Activated naive CD8-positive, alpha-beta T cell treated with anti-CD3 and anti-CD28 coated beads for 36 hours (primary cell): ENCODE results near the gene CRYBB1. TPM values are rescaled to one million over a fixed set of nuclear protein-coding genes. Genes with fewer than 3 reads are reported as not detected.
A peak's percentile ranks its signal among the peaks of the same experiment; 100 is the strongest.

Experiments used
- DNase-seq: peaks from one replicate; pipeline ENCODE4 v3.0.0; 2021
- H3K27ac Mint-ChIP-seq: one replicate; pipeline ENCODE4 v1.8.0; 2022; ENCODE audit warnings: mild to moderate bottlenecking, moderate library complexity, mixed read lengths
- H3K27me3 Mint-ChIP-seq: one replicate; pipeline ENCODE4 v1.8.0; 2022; ENCODE audit warnings: mild to moderate bottlenecking, mixed read lengths
- H3K36me3 Mint-ChIP-seq: one replicate; pipeline ENCODE4 v1.8.0; 2021; ENCODE audit warnings: mild to moderate bottlenecking, mixed read lengths
- H3K4me1 Mint-ChIP-seq: one replicate; pipeline ENCODE4 v1.8.0; 2021; ENCODE audit warnings: mixed read lengths
- H3K4me3 Mint-ChIP-seq: one replicate; pipeline ENCODE4 v1.8.0; 2022; ENCODE audit warnings: mild to moderate bottlenecking, moderate library complexity, mixed read lengths
- H3K9me3 Mint-ChIP-seq: one replicate; pipeline ENCODE4 v1.8.0; 2022; ENCODE audit warnings: mixed read lengths
- total RNA-seq, 2 experiments: library from RNA; stranded (reverse); gene quantifications; one replicate each; pipeline ENCODE4 v1.2.3, GENCODE V29; 2021

The CRYBB1 gene
- total RNA-seq, 2 experiments from 2014 or later: not detected

DNA sequence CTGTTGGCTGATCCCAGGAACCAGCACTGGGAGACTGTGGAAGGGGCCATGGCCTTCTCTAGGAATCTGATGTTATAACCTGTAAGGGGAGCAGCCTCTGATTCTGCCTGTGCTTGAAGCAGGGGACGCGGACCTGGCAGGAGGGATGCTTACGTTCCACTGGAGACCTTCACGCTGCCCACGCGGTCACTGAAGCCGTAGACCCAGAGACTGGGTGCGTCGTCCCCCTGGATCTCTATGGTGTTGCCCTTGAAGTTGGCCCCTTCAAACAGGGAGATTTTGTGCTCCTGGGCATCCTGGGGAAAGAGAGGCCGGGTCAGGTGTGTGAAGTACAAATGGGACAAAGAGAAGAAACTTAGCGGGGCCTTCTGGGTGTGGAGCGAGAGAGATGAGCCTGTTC lies 16.1 kb downstream of the CRYBB1 start:
- DNase-seq: no peak
- Mint-ChIP-seq H3K4me3 (no peak overlapping the region), H3K36me3 (peaks cover 2% of the 10 kb centered on the region), H3K27ac (no peak overlapping the region), H3K27me3 (no peaks in the 10 kb centered on the region), H3K9me3 (no peaks in the 10 kb centered on the region), H3K4me1 (peaks cover 25% of the 10 kb centered on the region)

- Mint-ChIP-seq H3K36me3 (peaks cover 2% of the 10 kb centered on the region), H3K4me1 (peaks cover 35% of the 10 kb centered on the region), H3K4me3 (no peak overlapping the region), H3K9me3 (no peaks in the 10 kb centered on the region), H3K27ac (no peak overlapping the region), H3K27me3 (no peaks in the 10 kb centered on the region)
- DNase-seq: no peak
Measured at GRCh38 chr22:26599505-26599904, 18.3 kb downstream of the CRYBB1 start.

- H3K36me3 Mint-ChIP-seq: peaks cover 2% of the 10 kb centered on the region
- H3K27ac Mint-ChIP-seq: no peak overlapping the region
- peaks cover 54% of the 10 kb centered on the region for H3K4me1 Mint-ChIP-seq
- DNase-seq: no peak
- H3K4me3 Mint-ChIP-seq: no peak overlapping the region
- no peaks in the 10 kb centered on the region for H3K27me3 Mint-ChIP-seq
- H3K9me3 Mint-ChIP-seq: no peaks in the 10 kb centered on the region
Measured at GRCh38 chr22:26597480-26597879, 20.3 kb downstream of the CRYBB1 start.

DNA sequence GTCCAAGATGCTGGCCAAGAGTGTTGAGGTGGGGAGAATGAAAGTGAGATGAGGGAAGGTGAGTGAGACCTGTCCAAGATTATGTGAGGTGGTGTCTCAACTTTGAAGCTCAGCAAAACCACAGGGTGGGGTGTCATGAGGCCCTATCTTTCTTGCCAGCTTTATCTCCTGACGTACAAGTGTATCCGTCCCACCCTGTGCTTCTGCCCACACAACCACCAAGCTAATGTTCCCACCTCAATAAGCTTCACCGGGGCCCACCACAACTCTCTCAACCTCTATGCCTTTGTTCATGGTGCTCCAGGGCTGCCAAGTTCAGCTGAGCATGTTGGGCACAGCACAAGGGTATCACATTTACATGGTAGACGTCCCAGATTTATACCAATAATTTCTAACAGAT lies 20.8 kb downstream of the CRYBB1 start:
- Mint-ChIP-seq H3K9me3 (no peaks in the 10 kb centered on the region), H3K4me3 (no peak overlapping the region), H3K27ac (peak overlapping the region; percentile 73), H3K27me3 (no peaks in the 10 kb centered on the region), H3K4me1 (peaks cover 59% of the 10 kb centered on the region), H3K36me3 (peaks cover 2% of the 10 kb centered on the region)
- DNase-seq: peak; percentile 51

DNA sequence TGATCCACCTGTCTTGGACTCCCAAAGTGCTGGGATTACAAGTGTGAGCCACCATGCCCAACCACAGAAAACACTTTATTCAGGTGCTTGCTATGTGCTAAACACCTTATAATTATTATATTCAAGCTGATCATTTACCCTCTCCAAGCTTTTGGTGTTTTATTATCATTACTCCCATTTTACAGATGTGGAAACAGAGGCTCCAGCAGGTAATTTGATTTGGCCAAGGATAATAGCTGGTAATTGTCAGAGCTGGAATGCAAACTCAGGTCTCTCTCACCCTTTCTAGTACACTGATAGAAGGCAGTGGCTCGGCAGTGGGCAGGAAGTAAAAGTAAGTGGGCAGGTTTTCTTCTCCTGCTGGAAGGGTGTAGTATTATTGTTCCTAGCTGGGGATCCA lies 24.1 kb downstream of the CRYBB1 start:
- Mint-ChIP-seq H3K27ac (no peak overlapping the region), H3K36me3 (peaks cover 4% of the 10 kb centered on the region), H3K9me3 (no peaks in the 10 kb centered on the region), H3K4me1 (peaks cover 67% of the 10 kb centered on the region), H3K4me3 (no peak overlapping the region), H3K27me3 (no peaks in the 10 kb centered on the region)
- no peak for DNase-seq

DNA sequence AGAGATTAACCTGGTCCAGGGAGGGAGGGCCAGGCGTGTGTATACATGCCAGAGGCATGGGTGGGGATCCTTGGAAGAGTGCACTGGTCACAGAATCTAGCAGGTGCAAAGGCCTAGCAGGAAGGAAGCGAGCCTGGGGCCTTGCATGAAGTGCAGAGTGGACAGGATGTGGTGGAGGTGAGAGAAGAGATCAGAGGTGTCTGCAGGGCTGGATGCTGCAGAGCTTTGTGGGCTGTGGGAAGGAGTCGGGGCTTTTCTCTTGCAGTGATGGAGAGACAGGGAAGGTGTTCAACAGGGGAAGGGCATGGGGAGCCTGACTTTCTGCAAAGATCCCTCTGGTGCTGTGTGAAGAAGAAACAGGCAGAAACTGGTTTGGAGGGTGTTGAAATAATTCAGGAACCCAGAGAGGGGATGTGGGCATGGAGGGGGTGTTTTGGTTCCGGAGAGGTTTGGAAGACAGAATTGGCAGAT lies 25.4 kb downstream of the CRYBB1 start:
- peak overlapping the region; percentile 1 for H3K4me3 Mint-ChIP-seq
- peaks cover 68% of the 10 kb centered on the region for H3K4me1 Mint-ChIP-seq
- peaks cover 7% of the 10 kb centered on the region for H3K9me3 Mint-ChIP-seq
- DNase-seq: peak; percentile 61
- no peaks in the 10 kb centered on the region for H3K27me3 Mint-ChIP-seq
- peaks cover 13% of the 10 kb centered on the region for H3K36me3 Mint-ChIP-seq
- peak overlapping the region; percentile 25 for H3K27ac Mint-ChIP-seq

DNA sequence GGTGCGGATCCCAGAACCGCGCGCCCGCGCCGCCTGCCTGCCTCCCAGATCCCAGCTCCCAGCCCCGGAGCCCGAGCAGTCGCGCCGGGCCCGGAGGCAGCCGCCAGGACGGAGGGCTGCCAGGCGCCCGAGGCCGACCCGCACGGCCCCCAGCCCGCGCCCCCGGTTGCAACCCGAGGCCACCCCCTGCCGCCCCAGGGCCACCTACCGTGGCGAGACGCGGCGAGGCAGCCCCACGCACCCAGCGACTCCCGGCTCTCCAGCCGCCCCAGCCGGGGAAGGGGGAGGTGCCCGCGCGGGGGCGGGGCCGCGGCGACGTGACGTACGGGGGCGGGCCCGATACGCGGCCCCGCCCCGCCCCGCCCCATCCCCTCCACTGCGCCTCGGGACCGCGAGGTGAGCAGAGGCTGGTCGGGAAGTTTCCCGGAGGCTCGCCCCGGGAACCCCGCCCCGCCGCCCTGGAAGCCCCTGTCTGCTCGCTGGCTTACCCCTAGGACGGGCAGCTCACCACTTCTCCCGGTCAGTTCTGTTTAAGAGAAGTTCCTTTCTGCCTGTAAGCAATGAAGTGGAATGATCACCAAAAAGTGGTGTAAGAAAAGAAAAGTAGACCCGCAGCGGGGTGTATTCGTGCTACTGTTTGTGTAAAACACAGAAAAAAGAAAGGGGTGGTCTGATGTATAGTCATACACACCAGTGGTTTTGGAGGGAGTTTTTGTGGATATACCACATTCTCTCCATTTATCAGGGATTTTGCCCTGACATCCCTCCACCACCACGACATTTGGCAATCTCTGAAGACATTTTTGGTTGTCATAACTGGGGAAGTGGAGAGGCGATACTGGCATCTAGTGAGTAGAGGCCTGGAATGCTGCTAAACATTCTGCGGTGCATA lies 27.7 kb downstream of the CRYBB1 start, which contains the start of gene TPST2:
TPST2 (minus strand) TSS at position 288 of the 892 bp plus-strand sequence. CDS start 48,502 bp downstream, outside the sequence.
- peaks cover 7% of the 10 kb centered on the region for H3K9me3 Mint-ChIP-seq
- H3K27me3 Mint-ChIP-seq: no peaks in the 10 kb centered on the region
- peaks cover 74% of the 10 kb centered on the region for H3K4me1 Mint-ChIP-seq
- peak within 1 kb of the TSS; percentile 91 for H3K27ac Mint-ChIP-seq
- DNase-seq: peak; percentile 82
- H3K36me3 Mint-ChIP-seq: peaks cover 29% of the 10 kb centered on the region
- H3K4me3 Mint-ChIP-seq: peak within 1 kb of the TSS; percentile 91

DNA sequence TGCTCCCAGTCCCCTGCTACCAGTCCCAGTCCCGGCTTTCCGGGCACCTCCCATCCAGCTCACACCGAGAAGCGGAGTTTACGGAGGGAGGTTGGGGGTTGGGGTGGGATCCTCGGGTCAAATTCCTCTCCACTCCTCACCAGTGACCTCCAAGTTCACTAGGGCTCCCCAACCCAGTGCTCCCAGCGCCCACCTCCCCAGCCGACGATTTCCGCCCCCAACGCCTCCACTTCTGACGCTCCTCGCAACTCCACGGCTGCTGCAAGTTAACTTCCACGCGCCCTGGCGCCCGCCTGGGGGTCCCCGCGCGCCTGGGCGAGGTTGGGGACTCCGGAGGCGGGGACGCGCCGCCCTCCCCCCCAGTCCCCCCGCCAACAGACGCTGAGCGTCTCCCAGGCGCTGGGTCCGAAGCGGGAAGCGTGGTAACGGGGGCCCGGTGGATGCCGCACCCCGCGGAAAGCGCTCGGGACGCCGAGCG lies 28.4 kb downstream of the CRYBB1 start:
- peak overlapping the region; percentile 89 for H3K27ac Mint-ChIP-seq
- H3K27me3 Mint-ChIP-seq: no peaks in the 10 kb centered on the region
- H3K36me3 Mint-ChIP-seq: peaks cover 32% of the 10 kb centered on the region

DNA sequence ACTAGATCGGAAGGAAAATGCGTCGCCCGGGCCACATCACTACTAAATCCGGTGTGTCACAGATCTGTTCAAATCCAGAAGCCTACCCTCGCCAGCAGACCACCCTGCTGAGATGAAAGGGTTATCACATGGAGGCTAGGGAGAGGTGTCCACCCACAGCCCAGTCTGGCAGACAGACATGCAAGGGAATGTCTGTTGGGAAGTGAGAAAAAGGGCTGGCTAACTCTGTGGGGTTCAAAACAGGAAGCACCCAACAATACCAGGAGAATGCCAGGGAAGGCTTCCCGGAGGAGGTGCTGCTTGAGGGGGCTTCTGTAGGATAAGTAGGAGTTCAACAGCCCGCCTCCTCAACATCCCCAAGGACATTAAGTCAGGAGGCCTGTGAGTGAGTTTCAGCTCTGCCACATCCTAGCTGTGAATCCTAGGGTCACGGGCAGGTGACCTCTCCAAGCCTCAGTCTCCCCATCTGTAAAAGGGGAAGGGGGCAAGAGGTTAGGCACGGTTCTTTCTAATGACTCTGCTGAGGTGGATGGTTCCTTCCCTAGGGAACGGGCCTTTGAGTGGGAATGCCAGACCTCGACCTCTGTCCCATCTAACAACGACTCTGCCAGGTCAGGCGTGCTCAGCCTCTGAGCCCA lies 29.0 kb downstream of the CRYBB1 start:
- H3K4me3 Mint-ChIP-seq: peak overlapping the region; percentile 91
- peaks cover 34% of the 10 kb centered on the region for H3K36me3 Mint-ChIP-seq
- H3K27me3 Mint-ChIP-seq: no peaks in the 10 kb centered on the region
- peak overlapping the region; percentile 89 for H3K27ac Mint-ChIP-seq
- DNase-seq: peak; percentile 29
- peaks cover 76% of the 10 kb centered on the region for H3K4me1 Mint-ChIP-seq
- H3K9me3 Mint-ChIP-seq: peaks cover 7% of the 10 kb centered on the region

More for the DNA sequence above, 28.4 kb downstream of the CRYBB1 start:
- DNase-seq: peak; percentile 45
- peak overlapping the region; percentile 91 for H3K4me3 Mint-ChIP-seq
- peaks cover 7% of the 10 kb centered on the region for H3K9me3 Mint-ChIP-seq
- H3K4me1 Mint-ChIP-seq: peaks cover 76% of the 10 kb centered on the region

DNA sequence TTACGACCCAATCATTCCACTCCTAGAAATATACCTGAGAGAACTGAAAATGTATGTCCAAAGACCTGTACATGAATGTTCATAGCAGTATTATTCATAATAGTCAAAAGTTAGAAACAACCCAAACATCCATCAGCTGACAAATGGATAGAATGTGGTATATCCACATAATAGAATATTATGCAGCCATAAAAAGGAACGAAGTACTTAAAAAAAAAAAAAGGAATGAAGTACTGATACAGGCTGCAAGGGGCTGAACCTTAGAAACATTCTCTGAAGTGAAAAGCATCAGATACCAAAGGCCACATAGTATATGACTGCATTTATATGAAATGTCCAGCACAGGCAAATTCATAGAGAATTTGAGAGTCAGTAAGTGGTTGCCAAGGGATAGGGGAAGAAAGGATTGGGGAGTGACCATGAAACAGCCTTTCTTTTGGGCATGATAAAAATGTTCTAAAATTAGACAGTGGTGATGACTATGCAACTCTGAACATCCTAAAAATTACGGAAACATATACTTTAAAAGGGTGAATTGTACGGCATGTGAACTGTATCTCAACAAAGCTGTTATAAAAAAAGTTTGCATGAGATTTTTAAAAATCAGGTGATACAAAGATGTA lies 29.7 kb downstream of the CRYBB1 start:
- H3K4me3 Mint-ChIP-seq: peak overlapping the region; percentile 91

GRCh38 chr22:26586556-26587325 lies 31.1 kb downstream of the CRYBB1 start:
- H3K4me1 Mint-ChIP-seq: peaks cover 61% of the 10 kb centered on the region
- no peaks in the 10 kb centered on the region for H3K27me3 Mint-ChIP-seq
- peaks cover 38% of the 10 kb centered on the region for H3K36me3 Mint-ChIP-seq
- H3K4me3 Mint-ChIP-seq: peak overlapping the region; percentile 63
- peaks cover 7% of the 10 kb centered on the region for H3K9me3 Mint-ChIP-seq
- DNase-seq: no peak
- peak overlapping the region; percentile 83 for H3K27ac Mint-ChIP-seq

More for the DNA sequence above, 29.7 kb downstream of the CRYBB1 start:
- Mint-ChIP-seq H3K27me3 (no peaks in the 10 kb centered on the region), H3K36me3 (peaks cover 34% of the 10 kb centered on the region), H3K27ac (peak overlapping the region; percentile 89), H3K9me3 (peaks cover 7% of the 10 kb centered on the region), H3K4me1 (peaks cover 69% of the 10 kb centered on the region)
- DNase-seq: no peak

DNA sequence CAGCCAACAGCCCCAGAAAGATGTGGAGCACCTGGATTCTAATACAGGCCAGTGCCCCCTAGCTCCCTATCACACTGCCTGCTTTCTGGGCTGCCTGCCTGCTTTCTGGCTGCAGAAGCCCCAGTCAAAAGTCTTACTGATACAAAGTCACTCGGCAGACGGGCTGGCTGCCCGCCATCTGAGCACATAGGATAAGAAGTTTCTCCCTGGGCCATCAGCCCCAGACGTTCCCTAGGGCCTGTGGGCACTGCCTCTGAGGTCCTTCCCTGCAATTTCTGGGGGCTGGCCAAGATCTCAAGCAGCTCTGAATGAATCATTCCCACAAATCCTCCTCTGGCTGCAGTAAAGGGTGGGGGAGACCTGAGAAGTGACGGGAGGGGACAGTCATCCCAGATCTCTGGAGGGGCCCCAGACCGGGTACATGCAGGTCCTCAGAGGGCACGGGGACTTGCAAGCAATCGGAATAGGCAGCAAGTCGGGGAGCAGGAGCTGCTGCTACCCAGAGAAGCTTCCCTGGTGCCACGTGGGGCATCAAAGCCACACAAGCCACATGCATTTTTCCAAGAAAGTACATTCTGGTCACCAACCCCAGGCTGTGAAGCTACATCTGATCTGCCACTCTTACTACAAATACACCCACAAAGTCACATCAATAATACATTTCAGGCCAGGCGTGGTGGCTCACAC lies 32.6 kb downstream of the CRYBB1 start:
- peak overlapping the region; percentile 8 for H3K4me3 Mint-ChIP-seq
- H3K27ac Mint-ChIP-seq: peak overlapping the region; percentile 75
- no peaks in the 10 kb centered on the region for H3K27me3 Mint-ChIP-seq
- DNase-seq: peak; percentile 22
- peaks cover 66% of the 10 kb centered on the region for H3K4me1 Mint-ChIP-seq
- H3K36me3 Mint-ChIP-seq: peaks cover 38% of the 10 kb centered on the region
- H3K9me3 Mint-ChIP-seq: peaks cover 7% of the 10 kb centered on the region

- Mint-ChIP-seq H3K9me3 (peaks cover 7% of the 10 kb centered on the region), H3K27me3 (no peaks in the 10 kb centered on the region), H3K27ac (no peak overlapping the region), H3K4me3 (no peak overlapping the region), H3K36me3 (peaks cover 45% of the 10 kb centered on the region), H3K4me1 (peaks cover 74% of the 10 kb centered on the region)
- no peak for DNase-seq
Measured at GRCh38 chr22:26584010-26584409, 33.8 kb downstream of the CRYBB1 start.
